ENCODE data around the gene NTHL1.
A peak's percentile ranks its signal among the peaks of the same experiment; 100 is the strongest.

NTHL1 gene

GRCh38 chr16:2047330-2048115 lies at the start of gene NTHL1, which contains the start of gene TSC2:
Gene NTHL1 (minus strand): TSS chr16:2047834. CDS start chr16:2047823, 11 bp downstream.
Gene TSC2 (plus strand): TSS chr16:2047985. CDS start chr16:2048616, 631 bp downstream.
- TF ChIP-seq CTCF (conservative IDR thresholded peaks at IDR 0.05; ENCODE audit: control insufficient read depth, insufficient read depth, low read depth, low read length) = no peak
- DNase-seq (ENCODE audit: low read depth) = peak; percentile 94
- H3K4me3 ChIP-seq (ENCODE audit: control insufficient read depth, low read depth, low read length) = peak within 1 kb of the TSS; percentile 79

GRCh38 chr16:2096853-2097595 lies 49.4 kb upstream of the NTHL1 start:
- no peak overlapping the region for H3K4me3 ChIP-seq (ENCODE audit: control insufficient read depth, low read depth, low read length)
- no peak for TF ChIP-seq CTCF (conservative IDR thresholded peaks at IDR 0.05; ENCODE audit: control insufficient read depth, insufficient read depth, low read depth, low read length)
- DNase-seq (ENCODE audit: low read depth) = no peak

- no peak overlapping the region for H3K4me3 ChIP-seq (ENCODE audit: control insufficient read depth, low read depth, low read length)
- no peak for TF ChIP-seq CTCF (conservative IDR thresholded peaks at IDR 0.05; ENCODE audit: control insufficient read depth, insufficient read depth, low read depth, low read length)
- no peak for DNase-seq (ENCODE audit: low read depth)
These were observed 48.4 kb upstream of the NTHL1 start for GRCh38 chr16:2095918-2096582.

- H3K4me3 ChIP-seq (ENCODE audit: control insufficient read depth, low read depth, low read length) = no peak overlapping the region
- TF ChIP-seq CTCF (conservative IDR thresholded peaks at IDR 0.05; ENCODE audit: control insufficient read depth, insufficient read depth, low read depth, low read length) = no peak
- peak; percentile 59 for DNase-seq (ENCODE audit: low read depth)
These were observed 47.8 kb upstream of the NTHL1 start for GRCh38 chr16:2095315-2095853.

- no peak overlapping the region for H3K4me3 ChIP-seq (ENCODE audit: control insufficient read depth, low read depth, low read length)
- DNase-seq (ENCODE audit: low read depth) = no peak
- no peak for TF ChIP-seq CTCF (conservative IDR thresholded peaks at IDR 0.05; ENCODE audit: control insufficient read depth, insufficient read depth, low read depth, low read length)
These were observed 46.2 kb upstream of the NTHL1 start for GRCh38 chr16:2093793-2094192.

- no peak overlapping the region for H3K4me3 ChIP-seq (ENCODE audit: control insufficient read depth, low read depth, low read length)
- TF ChIP-seq CTCF (conservative IDR thresholded peaks at IDR 0.05; ENCODE audit: control insufficient read depth, insufficient read depth, low read depth, low read length) = no peak
These were observed 45.2 kb upstream of the NTHL1 start for GRCh38 chr16:2092866-2093265.

More at GRCh38 chr16:2092866-2093265, 45.2 kb upstream of the NTHL1 start:
- no peak for DNase-seq (ENCODE audit: low read depth)
